Activated B cell treated with CpG ODN at 0.5 μM for 24 hours (primary cell): ENCODE measurements around the gene SLC6A17. TPM values are rescaled to one million over a fixed set of nuclear protein-coding genes. Genes with fewer than 3 reads are reported as not detected.

Experiments
- ATAC-seq: fragments of 200-7000 bp; cut with Tn5 transposase; one replicate; pipeline ENCODE4 v1.10.0; 2021; ENCODE audit warnings: low read depth, mild to moderate bottlenecking, moderate library complexity
- CTCF ChIA-PET: fragments of 350-600 bp; sonication (Branson Sonifier 250); formaldehyde crosslinking; loops from one replicate; lab custom pipeline; 2021; ENCODE audit warnings: antibody characterized with exemption; lab: Charles Lee
- POLR2A ChIA-PET: fragments of 350-600 bp; sonication (Branson Sonifier 250); formaldehyde crosslinking; loops from one replicate; lab custom pipeline; 2021; ENCODE audit warnings: antibody characterized with exemption; lab: Charles Lee
- DNase-seq: peaks from one replicate; pipeline ENCODE4 v3.0.0; 2022
- H3K27ac Mint-ChIP-seq: one replicate; pipeline ENCODE4 v1.8.0; 2020; ENCODE audit warnings: mixed read lengths
- H3K27me3 Mint-ChIP-seq: one replicate; pipeline ENCODE4 v1.8.0; 2021; ENCODE audit warnings: mixed read lengths
- H3K36me3 Mint-ChIP-seq: one replicate; pipeline ENCODE4 v1.8.0; 2021; ENCODE audit warnings: low read depth, mixed read lengths
- H3K4me1 Mint-ChIP-seq: one replicate; pipeline ENCODE4 v1.8.0; 2021; ENCODE audit warnings: mixed read lengths
- H3K4me3 Mint-ChIP-seq: one replicate; pipeline ENCODE4 v1.8.0; 2020; ENCODE audit warnings: mild to moderate bottlenecking, mixed read lengths
- H3K9me3 Mint-ChIP-seq: one replicate; pipeline ENCODE4 v1.8.0; 2020; ENCODE audit warnings: mixed read lengths
- intact Hi-C: fragments of 100-400 bp; cut with micrococcal nuclease; formaldehyde crosslinking; loops from one replicate; pipeline ENCODE4 v1.15.1; 2024
- total RNA-seq: library from RNA; stranded (reverse); gene quantifications from 2 replicates; pipeline ENCODE4 v1.2.3, GENCODE V29; 2022
- TF ChIP-seq, protein P1 (sequence below): fragments of 200-600 bp; IDR thresholded peaks from one replicate; pipeline ENCODE4 v1.8.0; 2022; ENCODE audit warnings: antibody characterized with exemption, mild to moderate bottlenecking

SLC6A17 gene
- total RNA-seq: not detected in 2 replicates

DNA sequence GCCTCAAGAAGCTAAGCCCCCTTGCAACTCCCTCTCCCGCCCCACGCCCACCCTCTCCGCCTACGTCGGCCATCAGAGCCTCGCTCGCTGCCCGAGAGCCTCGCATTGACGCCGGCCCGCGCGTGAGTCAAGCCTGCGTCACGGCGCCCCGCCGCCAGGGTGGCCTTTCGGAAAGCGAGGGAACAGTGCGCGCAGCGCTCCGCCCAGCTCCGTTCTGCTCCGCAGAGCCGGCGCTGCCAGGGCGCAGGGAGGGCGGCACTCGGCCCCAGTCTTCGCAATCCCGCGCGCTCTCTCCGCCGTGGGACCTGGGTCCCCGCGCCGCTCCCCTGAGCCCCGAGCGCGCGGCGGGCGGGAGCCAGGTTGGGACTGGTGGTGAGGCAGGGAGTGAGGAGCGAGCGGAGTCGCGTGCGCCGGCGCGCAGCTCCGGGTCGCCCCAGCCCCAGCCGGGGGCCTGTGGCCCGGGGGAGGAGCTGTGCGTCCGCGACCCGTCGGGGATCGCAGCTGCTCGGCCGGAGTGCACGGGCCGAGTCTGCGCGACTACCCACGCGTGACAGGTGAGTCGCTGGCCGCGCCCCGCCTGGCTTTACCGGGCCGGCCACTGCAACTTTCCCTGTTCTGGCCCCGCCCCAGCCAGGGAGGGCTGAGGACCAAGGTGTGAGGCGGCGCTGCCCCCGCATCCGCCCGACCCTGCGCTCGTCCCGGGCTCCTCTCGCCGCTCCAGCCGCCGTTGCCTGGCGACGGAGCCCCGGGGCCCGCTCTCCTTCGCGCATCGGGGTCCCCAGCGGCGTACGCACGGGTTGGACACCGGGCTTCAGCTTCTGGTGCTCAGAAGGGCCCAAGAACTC lies at the start of gene SLC6A17:
TSS of gene SLC6A17 (plus strand) at position 165 of the 845 bp plus-strand sequence. CDS start 16,436 bp downstream, outside the sequence.
- Mint-ChIP-seq H3K4me3 (no peak within 1 kb of the TSS), H3K27me3 (peaks cover 32% of the 10 kb centered on the region), H3K4me1 (peaks cover 3% of the 10 kb centered on the region), H3K36me3 (no peaks in the 10 kb centered on the region), H3K9me3 (no peaks in the 10 kb centered on the region), H3K27ac (no peak within 1 kb of the TSS)
- TF ChIP-seq, protein P1, sequence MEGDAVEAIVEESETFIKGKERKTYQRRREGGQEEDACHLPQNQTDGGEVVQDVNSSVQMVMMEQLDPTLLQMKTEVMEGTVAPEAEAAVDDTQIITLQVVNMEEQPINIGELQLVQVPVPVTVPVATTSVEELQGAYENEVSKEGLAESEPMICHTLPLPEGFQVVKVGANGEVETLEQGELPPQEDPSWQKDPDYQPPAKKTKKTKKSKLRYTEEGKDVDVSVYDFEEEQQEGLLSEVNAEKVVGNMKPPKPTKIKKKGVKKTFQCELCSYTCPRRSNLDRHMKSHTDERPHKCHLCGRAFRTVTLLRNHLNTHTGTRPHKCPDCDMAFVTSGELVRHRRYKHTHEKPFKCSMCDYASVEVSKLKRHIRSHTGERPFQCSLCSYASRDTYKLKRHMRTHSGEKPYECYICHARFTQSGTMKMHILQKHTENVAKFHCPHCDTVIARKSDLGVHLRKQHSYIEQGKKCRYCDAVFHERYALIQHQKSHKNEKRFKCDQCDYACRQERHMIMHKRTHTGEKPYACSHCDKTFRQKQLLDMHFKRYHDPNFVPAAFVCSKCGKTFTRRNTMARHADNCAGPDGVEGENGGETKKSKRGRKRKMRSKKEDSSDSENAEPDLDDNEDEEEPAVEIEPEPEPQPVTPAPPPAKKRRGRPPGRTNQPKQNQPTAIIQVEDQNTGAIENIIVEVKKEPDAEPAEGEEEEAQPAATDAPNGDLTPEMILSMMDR: no peak
- CTCF ChIA-PET: no interaction called here
- DNase-seq (no peak), ATAC-seq (peak; percentile 76)
- POLR2A ChIA-PET: no interaction called here
- intact Hi-C loops: no loop called here

GRCh38 chr1:110102081-110102480 lies 48.2 kb upstream of the SLC6A17 start:
- DNase-seq (no peak), ATAC-seq (peak; percentile 42)
- no peaks in the 10 kb centered on the region for H3K36me3 Mint-ChIP-seq
- ChIA-PET CTCF (interaction anchor here (1.6 to 6.7 kb wide), 2 partner anchors 14 to 48 kb away, joined by 7 to 78 read pairs; no protein-coding TSS in a partner anchor), POLR2A (no interaction called here)
- intact Hi-C loops: loop anchor here (5.0 kb wide), 1 partner anchor 35 kb away; no protein-coding TSS in a partner anchor
- peak overlapping the region; percentile 5 for H3K27ac Mint-ChIP-seq
- H3K27me3 Mint-ChIP-seq: peaks cover 3% of the 10 kb centered on the region
- no peaks in the 10 kb centered on the region for H3K9me3 Mint-ChIP-seq
- H3K4me1 Mint-ChIP-seq: peaks cover 16% of the 10 kb centered on the region
- H3K4me3 Mint-ChIP-seq: no peak overlapping the region
- TF ChIP-seq, protein P1: no peak

DNA sequence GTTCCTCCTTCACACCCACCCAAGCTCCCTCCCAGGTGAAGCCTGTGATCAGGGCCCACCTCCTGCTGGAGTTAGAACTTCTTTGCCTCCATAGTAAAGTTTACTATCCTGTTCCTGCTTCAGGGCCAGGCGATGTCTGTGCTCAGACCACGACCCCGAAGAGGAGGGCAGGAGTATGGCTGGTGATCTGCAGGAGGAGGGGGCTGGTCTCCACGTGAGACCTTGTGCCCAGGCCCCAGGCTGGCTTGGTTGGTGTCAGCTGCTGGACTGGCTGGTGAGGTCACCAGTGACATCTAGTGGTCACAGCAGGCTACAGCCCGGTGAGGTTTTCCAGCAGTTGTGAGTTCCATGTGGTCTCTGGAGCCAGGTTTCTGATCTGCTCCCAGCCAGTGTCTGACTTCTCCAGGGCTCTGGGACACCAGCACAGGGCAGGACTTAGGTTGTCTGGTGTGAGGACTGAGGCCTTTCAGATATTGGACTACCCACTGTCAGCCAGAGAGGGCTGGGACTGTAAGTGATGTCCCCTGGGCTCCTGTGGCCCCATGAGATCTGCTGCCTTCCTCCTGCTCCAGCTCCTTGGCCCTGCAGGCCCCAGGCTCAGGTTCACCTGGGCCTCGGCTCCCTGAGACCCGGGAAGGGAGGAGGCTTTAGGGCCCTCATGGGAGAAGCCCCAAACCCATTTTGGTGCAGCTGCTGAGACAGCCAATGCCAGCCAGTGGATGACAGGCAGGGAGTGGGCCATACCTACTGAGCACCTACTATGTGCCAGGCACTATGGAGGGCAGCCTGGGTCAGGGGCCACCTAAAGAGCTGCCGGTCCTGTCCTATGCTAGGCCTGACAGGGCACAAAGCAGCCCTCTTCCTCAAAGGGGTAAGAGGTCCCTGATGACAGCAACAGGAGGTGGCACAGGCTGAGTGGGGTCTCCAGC lies 44.0 kb upstream of the SLC6A17 start:
- ATAC-seq (peak; percentile 88), DNase-seq (peak; percentile 51)
- H3K9me3 Mint-ChIP-seq: no peaks in the 10 kb centered on the region
- H3K27me3 Mint-ChIP-seq: peaks cover 13% of the 10 kb centered on the region
- H3K4me3 Mint-ChIP-seq: no peak overlapping the region
- ChIA-PET CTCF (interaction anchor here (0.6 to 6.7 kb wide), 11 partner anchors 8 to 95 kb away, joined by 3 to 78 read pairs (median 4); partner anchors contain the start of gene STRIP1), POLR2A (interaction anchor here (0.5 to 1.1 kb wide), 3 partner anchors 10 to 75 kb away, joined by 4 read pairs; partner anchors contain the start of gene STRIP1)
- H3K36me3 Mint-ChIP-seq: no peaks in the 10 kb centered on the region
- intact Hi-C loops: loop anchor here (1.0 kb wide), 3 partner anchors 18 to 77 kb away; no protein-coding TSS in a partner anchor
- no peak overlapping the region for H3K27ac Mint-ChIP-seq
- H3K4me1 Mint-ChIP-seq: peaks cover 16% of the 10 kb centered on the region
- TF ChIP-seq, protein P1: peak; percentile 61

- DNase-seq (no peak), ATAC-seq (no peak)
- H3K4me3 Mint-ChIP-seq: no peak overlapping the region
- intact Hi-C loops: no loop called here
- H3K36me3 Mint-ChIP-seq: no peaks in the 10 kb centered on the region
- ChIA-PET CTCF (interaction anchor here (1.9 kb wide), 1 partner anchor 9 kb away, joined by 6 read pairs; no protein-coding TSS in a partner anchor), POLR2A (no interaction called here)
- no peaks in the 10 kb centered on the region for H3K4me1 Mint-ChIP-seq
- no peaks in the 10 kb centered on the region for H3K9me3 Mint-ChIP-seq
- TF ChIP-seq, protein P1: no peak
- H3K27ac Mint-ChIP-seq: no peak overlapping the region
- peaks cover 21% of the 10 kb centered on the region for H3K27me3 Mint-ChIP-seq
Measured at GRCh38 chr1:110107867-110108469, 42.3 kb upstream of the SLC6A17 start.
